Measurements from ENCODE around the gene CHD5. TPM values are rescaled to one million over a fixed set of nuclear protein-coding genes. Genes with fewer than 3 reads are reported as not detected.

CHD5 gene
- total RNA-seq, 1 experiment from 2014 or later: 0.39 TPM

GRCh38 chr1:6108937-6109614, 71.0 kb downstream of the CHD5 start:
- Histone ChIP-seq H3K9me3 (no peaks in the 10 kb centered on the region), H3K36me3 (ENCODE audit: control insufficient read depth, insufficient read depth, low read length) (no peaks in the 10 kb centered on the region), H3K27me3 (replicated peaks; ENCODE audit: control insufficient read depth, insufficient read depth, low read length) (no peaks in the 10 kb centered on the region), H3K4me1 (no peaks in the 10 kb centered on the region), H3K4me3 (ENCODE audit: low read depth, low read length) (no peak overlapping the region)
- no peak overlapping the region for H3K4me3 Mint-ChIP-seq (ENCODE audit: unreplicated experiment)
- H3K36me3 Mint-ChIP-seq (ENCODE audit: insufficient read depth, unreplicated experiment): no peaks in the 10 kb centered on the region
- H3K4me1 Mint-ChIP-seq (ENCODE audit: low read depth, unreplicated experiment): no peaks in the 10 kb centered on the region
- no peaks in the 10 kb centered on the region for H3K9me3 Mint-ChIP-seq (ENCODE audit: unreplicated experiment)
- ChIA-PET CTCF (interaction anchor here (0.8 to 0.9 kb wide), 2 partner anchors 27 to 136 kb away, joined by 3 read pairs; no protein-coding TSS in a partner anchor), POLR2A (no interaction called here)
- intact Hi-C loops (cut with micrococcal nuclease; ENCODE audit: unreplicated experiment): loop anchor here (2.0 to 10.0 kb wide), 2 partner anchors 56 to 136 kb away; partner anchors contain the start of gene HES3
- H3K27ac Mint-ChIP-seq (ENCODE audit: unreplicated experiment): no peak overlapping the region
- DNase-seq: peak in 1 of 2 experiments; percentile 35
- TF ChIP-seq CTCF (IDR thresholded peaks at IDR 0.05; ENCODE audit: insufficient read depth in 1 of 2, low read depth in 1 of 2, low read length in 1 of 2, severe bottlenecking in 1 of 2, unreplicated experiment in 1 of 2): peak in 1 of 2 experiments; percentile 46
- H3K27me3 Mint-ChIP-seq (ENCODE audit: insufficient read depth, unreplicated experiment): peaks cover 8% of the 10 kb centered on the region
- BruUV-seq (replicated peaks): no TSS peak

- Mint-ChIP-seq H3K4me1 (ENCODE audit: low read depth, unreplicated experiment) (no peaks in the 10 kb centered on the region), H3K27me3 (ENCODE audit: insufficient read depth, unreplicated experiment) (peaks cover 7% of the 10 kb centered on the region), H3K27ac (ENCODE audit: unreplicated experiment) (no peak overlapping the region), H3K4me3 (ENCODE audit: unreplicated experiment) (no peak overlapping the region), H3K9me3 (ENCODE audit: unreplicated experiment) (no peaks in the 10 kb centered on the region), H3K36me3 (ENCODE audit: insufficient read depth, unreplicated experiment) (no peaks in the 10 kb centered on the region)
- no peak for TF ChIP-seq CTCF (IDR thresholded peaks at IDR 0.05; ENCODE audit: insufficient read depth in 1 of 2, low read depth in 1 of 2, low read length in 1 of 2, severe bottlenecking in 1 of 2, unreplicated experiment in 1 of 2)
- H3K4me1 ChIP-seq: no peaks in the 10 kb centered on the region
- no peaks in the 10 kb centered on the region for H3K27me3 ChIP-seq (replicated peaks; ENCODE audit: control insufficient read depth, insufficient read depth, low read length)
- no peak overlapping the region for H3K4me3 ChIP-seq (ENCODE audit: low read depth, low read length)
- BruUV-seq (replicated peaks): no TSS peak
- H3K9me3 ChIP-seq: no peaks in the 10 kb centered on the region
- CTCF ChIA-PET: interaction anchor here (0.8 to 0.9 kb wide), 2 partner anchors 28 to 136 kb away, joined by 3 read pairs; no protein-coding TSS in a partner anchor
- POLR2A ChIA-PET: no interaction called here
- H3K36me3 ChIP-seq (ENCODE audit: control insufficient read depth, insufficient read depth, low read length): no peaks in the 10 kb centered on the region
- no peak for DNase-seq
- intact Hi-C loops (cut with micrococcal nuclease; ENCODE audit: unreplicated experiment): loop anchor here (2.0 to 10.0 kb wide), 2 partner anchors 56 to 136 kb away; partner anchors contain the start of gene HES3
These were observed 71.6 kb downstream of the CHD5 start for GRCh38 chr1:6108476-6108875.

- Histone ChIP-seq H3K4me1 (no peaks in the 10 kb centered on the region), H3K4me3 (ENCODE audit: low read depth, low read length) (no peak overlapping the region), H3K9me3 (no peaks in the 10 kb centered on the region), H3K27me3 (replicated peaks; ENCODE audit: control insufficient read depth, insufficient read depth, low read length) (no peaks in the 10 kb centered on the region), H3K36me3 (ENCODE audit: control insufficient read depth, insufficient read depth, low read length) (no peaks in the 10 kb centered on the region)
- intact Hi-C loops (cut with micrococcal nuclease; ENCODE audit: unreplicated experiment): loop anchor here (2.0 to 10.0 kb wide), 2 partner anchors 57 to 137 kb away; partner anchors contain the start of gene HES3
- DNase-seq: no peak
- CTCF ChIA-PET: no interaction called here
- POLR2A ChIA-PET: no interaction called here
- peak in 1 of 2 experiments; percentile 3 for TF ChIP-seq CTCF (IDR thresholded peaks at IDR 0.05; ENCODE audit: insufficient read depth in 1 of 2, low read depth in 1 of 2, low read length in 1 of 2, severe bottlenecking in 1 of 2, unreplicated experiment in 1 of 2)
- H3K27me3 Mint-ChIP-seq (ENCODE audit: insufficient read depth, unreplicated experiment): peaks cover 3% of the 10 kb centered on the region
- H3K36me3 Mint-ChIP-seq (ENCODE audit: insufficient read depth, unreplicated experiment): no peaks in the 10 kb centered on the region
- H3K27ac Mint-ChIP-seq (ENCODE audit: unreplicated experiment): no peak overlapping the region
- H3K9me3 Mint-ChIP-seq (ENCODE audit: unreplicated experiment): no peaks in the 10 kb centered on the region
- H3K4me3 Mint-ChIP-seq (ENCODE audit: unreplicated experiment): no peak overlapping the region
- no TSS peak for BruUV-seq (replicated peaks)
- H3K4me1 Mint-ChIP-seq (ENCODE audit: low read depth, unreplicated experiment): no peaks in the 10 kb centered on the region
These were observed 72.4 kb downstream of the CHD5 start for GRCh38 chr1:6107409-6108356.
